Measurements from ENCODE around the gene ASCL5. TPM values are rescaled to one million over a fixed set of nuclear protein-coding genes. Genes with fewer than 3 reads are reported as not detected.

Gene ASCL5
- total RNA-seq, 1 experiment from 2014 or later, result 0.31 TPM

GRCh38 chr1:201131398-201131797 is 4.4 kb upstream of the ASCL5 start:
- POLR2A ChIA-PET, result no interaction called here
- H3K9me3 Mint-ChIP-seq, result peaks cover 7% of the 10 kb centered on the region
- H3K36me3 Mint-ChIP-seq, result peaks cover 21% of the 10 kb centered on the region
- CTCF ChIA-PET, result interaction anchor here (0.9 kb wide), 1 partner anchor 93 kb away, joined by 3 read pairs; no protein-coding TSS in a partner anchor
- DNase-seq (ENCODE audit: low spot score) (no peak), ATAC-seq (no peak)
- no peak overlapping the region for H3K4me3 Mint-ChIP-seq
- no peak overlapping the region for H3K27ac Mint-ChIP-seq
- H3K4me1 Mint-ChIP-seq, result peaks cover 10% of the 10 kb centered on the region
- H3K27me3 Mint-ChIP-seq (ENCODE audit: low read depth), result no peaks in the 10 kb centered on the region; the same call in none of the 2 replicates
- TF ChIP-seq JAZF1 (CRISPR knock-in tag; IDR thresholded peaks at IDR 0.05) (no peak), FOXJ3 (CRISPR knock-in tag; IDR thresholded peaks at IDR 0.05; ENCODE audit: borderline replicate concordance) (no peak), NR3C1 (CRISPR knock-in tag; conservative IDR thresholded peaks at IDR 0.05; ENCODE audit: low read depth) (no peak), NFE2L1 (CRISPR knock-in tag; IDR thresholded peaks at IDR 0.05) (no peak), AFF4 (CRISPR knock-in tag; IDR thresholded peaks at IDR 0.05; ENCODE audit: borderline replicate concordance) (no peak), FOXK1 (CRISPR knock-in tag; IDR thresholded peaks at IDR 0.05) (no peak), ZNF263 (CRISPR knock-in tag; IDR thresholded peaks at IDR 0.05; ENCODE audit: low read depth) (no peak), PRDM15 (CRISPR knock-in tag; IDR thresholded peaks at IDR 0.05) (no peak)

- POLR2A ChIA-PET, result no interaction called here
Measured at GRCh38 chr1:201128962-201129361, 2.0 kb upstream of the ASCL5 start.

GRCh38 chr1:201128476-201128875 is 1.5 kb upstream of the ASCL5 start:
- peaks cover 10% of the 10 kb centered on the region for H3K4me1 Mint-ChIP-seq
- H3K4me3 Mint-ChIP-seq, result no peak overlapping the region
- TF ChIP-seq ZMAT4 (CRISPR knock-in tag; IDR thresholded peaks at IDR 0.05) (no peak), GABPB1 (CRISPR knock-in tag; IDR thresholded peaks at IDR 0.05) (no peak), KAT7 (CRISPR knock-in tag; IDR thresholded peaks at IDR 0.05; ENCODE audit: borderline replicate concordance) (no peak), TP53 (CRISPR knock-in tag; IDR thresholded peaks at IDR 0.05) (no peak), MAX (CRISPR knock-in tag; IDR thresholded peaks at IDR 0.05) (no peak), EMX1 (CRISPR knock-in tag; IDR thresholded peaks at IDR 0.05) (no peak), NFYB (CRISPR knock-in tag; conservative IDR thresholded peaks at IDR 0.05; ENCODE audit: low read depth) (no peak), ZNF263 (CRISPR knock-in tag; IDR thresholded peaks at IDR 0.05; ENCODE audit: low read depth) (no peak), NFE2L1 (CRISPR knock-in tag; IDR thresholded peaks at IDR 0.05) (no peak), ZBTB21 (CRISPR knock-in tag; IDR thresholded peaks at IDR 0.05; ENCODE audit: borderline replicate concordance) (no peak), ZNF232 (CRISPR knock-in tag; IDR thresholded peaks at IDR 0.05) (no peak), ZNF396 (CRISPR knock-in tag; IDR thresholded peaks at IDR 0.05; ENCODE audit: borderline replicate concordance) (no peak)
- no peaks in the 10 kb centered on the region; the same call in 1 of the 2 replicates for H3K36me3 Mint-ChIP-seq
- POLR2A ChIA-PET, result no interaction called here
- ATAC-seq, result no peak
- H3K9me3 Mint-ChIP-seq, result peaks cover 7% of the 10 kb centered on the region
- no peak overlapping the region for H3K27ac Mint-ChIP-seq
- no peak for DNase-seq (ENCODE audit: low spot score)
- H3K27me3 Mint-ChIP-seq (ENCODE audit: low read depth), result no peaks in the 10 kb centered on the region; the same call in none of the 2 replicates
- CTCF ChIA-PET, result interaction anchor here (1.4 to 3.7 kb wide), 7 partner anchors 9 to 220 kb away, joined by 3 to 43 read pairs (median 10); no protein-coding TSS in a partner anchor

More at GRCh38 chr1:201128962-201129361, 2.0 kb upstream of the ASCL5 start:
- Mint-ChIP-seq H3K27me3 (ENCODE audit: low read depth) (no peaks in the 10 kb centered on the region; the same call in none of the 2 replicates), H3K27ac (no peak overlapping the region), H3K9me3 (peaks cover 7% of the 10 kb centered on the region), H3K4me1 (peaks cover 10% of the 10 kb centered on the region), H3K4me3 (no peak overlapping the region), H3K36me3 (peaks cover 2% of the 10 kb centered on the region)
- CTCF ChIA-PET, result interaction anchor here (1.5 to 3.7 kb wide), 3 partner anchors 10 to 157 kb away, joined by 4 to 43 read pairs (median 10); no protein-coding TSS in a partner anchor
- TF ChIP-seq NR1H2 (CRISPR knock-in tag; IDR thresholded peaks at IDR 0.05) (no peak), CREM (CRISPR knock-in tag; IDR thresholded peaks at IDR 0.05) (no peak), JUN (CRISPR knock-in tag; IDR thresholded peaks at IDR 0.05) (no peak), ZNF263 (CRISPR knock-in tag; IDR thresholded peaks at IDR 0.05; ENCODE audit: low read depth) (no peak), SP1 (CRISPR knock-in tag; conservative IDR thresholded peaks at IDR 0.05) (no peak), ZNF138 (CRISPR knock-in tag; conservative IDR thresholded peaks at IDR 0.05) (no peak), HMGA2 (CRISPR knock-in tag; IDR thresholded peaks at IDR 0.05) (no peak), ELF4 (CRISPR knock-in tag; IDR thresholded peaks at IDR 0.05; ENCODE audit: low read depth) (no peak), ATF1 (CRISPR knock-in tag; IDR thresholded peaks at IDR 0.05) (no peak), ERG (CRISPR knock-in tag; IDR thresholded peaks at IDR 0.05) (no peak)
- no peak for ATAC-seq
- DNase-seq (ENCODE audit: low spot score), result no peak

Data from WTC11 (cell line).